ENCODE measurements around the gene AIFM3.

GRCh38 chr22:20977516-20978170, 10.6 kb downstream of the AIFM3 start:
- TF ChIP-seq CREB5 (CRISPR knock-in tag; IDR thresholded peaks at IDR 0.05; ENCODE audit: low read depth) = no peak
- TF ChIP-seq PATZ1 (CRISPR knock-in tag; IDR thresholded peaks at IDR 0.05; ENCODE audit: borderline replicate concordance) = no peak
- no peak for TF ChIP-seq ARNTL (CRISPR knock-in tag; IDR thresholded peaks at IDR 0.05; ENCODE audit: borderline replicate concordance, low read depth)
- TF ChIP-seq PPARA (CRISPR knock-in tag; IDR thresholded peaks at IDR 0.05; ENCODE audit: borderline replicate concordance) = no peak
- TF ChIP-seq ESRRG (CRISPR knock-in tag; IDR thresholded peaks at IDR 0.05) = no peak
- TF ChIP-seq ZNF70 (CRISPR knock-in tag; IDR thresholded peaks at IDR 0.05) = no peak
- TF ChIP-seq ZC3H10 (CRISPR knock-in tag; IDR thresholded peaks at IDR 0.05) = no peak
- no peak for TF ChIP-seq ZFP3 (CRISPR knock-in tag; IDR thresholded peaks at IDR 0.05)
- TF ChIP-seq CSRNP3 (CRISPR knock-in tag; IDR thresholded peaks at IDR 0.05) = no peak
- no peak for TF ChIP-seq BACH2 (CRISPR knock-in tag; IDR thresholded peaks at IDR 0.05; ENCODE audit: borderline replicate concordance)
- TF ChIP-seq RARB (CRISPR knock-in tag; IDR thresholded peaks at IDR 0.05) = no peak
- TF ChIP-seq TOX (CRISPR knock-in tag; IDR thresholded peaks at IDR 0.05; ENCODE audit: borderline replicate concordance) = no peak
- no peak for TF ChIP-seq ZFP30 (CRISPR knock-in tag; IDR thresholded peaks at IDR 0.05)
- TF ChIP-seq OSR1 (CRISPR knock-in tag; IDR thresholded peaks at IDR 0.05) = no peak

Measured in SK-N-SH treated with all-trans-retinoic acid at 6 μM for 48 hours (cell line).